Measurements from ENCODE around the gene ARHGEF39. TPM values are rescaled to one million over a fixed set of nuclear protein-coding genes. Genes with fewer than 3 reads are reported as not detected.

Gene ARHGEF39
- total RNA-seq, 1 experiment from 2014 or later = 31.4 TPM

GRCh38 chr9:35688558-35689541 lies 23.9 kb upstream of the ARHGEF39 start:
- Mint-ChIP-seq H3K4me3 (ENCODE audit: unreplicated experiment) (peak overlapping the region; percentile 80), H3K4me1 (ENCODE audit: low read depth, unreplicated experiment) (peaks cover 8% of the 10 kb centered on the region), H3K36me3 (ENCODE audit: insufficient read depth, unreplicated experiment) (peaks cover 14% of the 10 kb centered on the region), H3K27me3 (ENCODE audit: insufficient read depth, unreplicated experiment) (no peaks in the 10 kb centered on the region), H3K27ac (ENCODE audit: unreplicated experiment) (peak overlapping the region; percentile 51), H3K9me3 (ENCODE audit: unreplicated experiment) (no peaks in the 10 kb centered on the region)
- DNase-seq = no peak
- Histone ChIP-seq H3K27me3 (replicated peaks; ENCODE audit: control insufficient read depth, insufficient read depth, low read length) (no peaks in the 10 kb centered on the region), H3K9me3 (no peaks in the 10 kb centered on the region), H3K4me3 (ENCODE audit: low read depth, low read length) (no peak overlapping the region), H3K36me3 (ENCODE audit: control insufficient read depth, insufficient read depth, low read length) (no peaks in the 10 kb centered on the region), H3K4me1 (peaks cover 25% of the 10 kb centered on the region)
- TF ChIP-seq, protein P1, sequence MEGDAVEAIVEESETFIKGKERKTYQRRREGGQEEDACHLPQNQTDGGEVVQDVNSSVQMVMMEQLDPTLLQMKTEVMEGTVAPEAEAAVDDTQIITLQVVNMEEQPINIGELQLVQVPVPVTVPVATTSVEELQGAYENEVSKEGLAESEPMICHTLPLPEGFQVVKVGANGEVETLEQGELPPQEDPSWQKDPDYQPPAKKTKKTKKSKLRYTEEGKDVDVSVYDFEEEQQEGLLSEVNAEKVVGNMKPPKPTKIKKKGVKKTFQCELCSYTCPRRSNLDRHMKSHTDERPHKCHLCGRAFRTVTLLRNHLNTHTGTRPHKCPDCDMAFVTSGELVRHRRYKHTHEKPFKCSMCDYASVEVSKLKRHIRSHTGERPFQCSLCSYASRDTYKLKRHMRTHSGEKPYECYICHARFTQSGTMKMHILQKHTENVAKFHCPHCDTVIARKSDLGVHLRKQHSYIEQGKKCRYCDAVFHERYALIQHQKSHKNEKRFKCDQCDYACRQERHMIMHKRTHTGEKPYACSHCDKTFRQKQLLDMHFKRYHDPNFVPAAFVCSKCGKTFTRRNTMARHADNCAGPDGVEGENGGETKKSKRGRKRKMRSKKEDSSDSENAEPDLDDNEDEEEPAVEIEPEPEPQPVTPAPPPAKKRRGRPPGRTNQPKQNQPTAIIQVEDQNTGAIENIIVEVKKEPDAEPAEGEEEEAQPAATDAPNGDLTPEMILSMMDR (IDR thresholded peaks at IDR 0.05; ENCODE audit: insufficient read depth in 1 of 2, low read depth in 1 of 2, low read length in 1 of 2, severe bottlenecking in 1 of 2, unreplicated experiment in 1 of 2) = no peak
- POLR2A ChIA-PET = no interaction called here
- no TSS peak for BruUV-seq (replicated peaks)
- CTCF ChIA-PET = interaction anchor here (0.7 to 1.0 kb wide), 2 partner anchors 8 to 317 kb away, joined by 4 to 6 read pairs; no protein-coding TSS in a partner anchor
- intact Hi-C loops (cut with micrococcal nuclease; ENCODE audit: unreplicated experiment) = no loop called here

DNA sequence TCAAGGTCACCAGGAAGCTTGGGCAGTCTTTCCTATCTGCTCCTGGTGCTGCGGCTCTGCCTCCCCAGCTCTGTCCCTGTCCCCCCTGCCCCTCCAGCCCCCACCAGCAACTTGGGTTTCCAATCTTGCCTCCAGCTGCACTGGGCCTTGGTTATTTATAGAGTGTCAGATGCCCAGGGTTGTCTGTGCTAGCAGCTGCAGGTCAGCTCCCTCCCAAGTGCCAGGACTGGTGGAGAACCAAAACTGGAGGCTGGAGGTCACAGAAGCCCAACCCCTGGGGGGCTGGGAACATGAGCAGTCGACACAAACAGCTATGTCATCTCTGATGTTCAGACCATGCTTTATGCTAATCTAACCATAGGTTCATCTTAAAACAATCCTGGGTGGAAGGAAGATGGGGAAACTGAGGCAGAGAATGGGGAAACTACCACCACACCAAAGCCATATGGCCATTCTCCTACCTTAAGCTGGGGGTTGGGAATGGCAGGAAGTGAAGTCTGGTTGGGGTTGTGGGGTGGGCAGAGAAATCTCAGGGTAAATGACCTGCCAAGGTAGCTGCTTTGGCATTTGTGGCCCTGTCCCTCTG lies 23.1 kb upstream of the ARHGEF39 start:
- H3K4me3 ChIP-seq (ENCODE audit: low read depth, low read length) = no peak overlapping the region
- intact Hi-C loops (cut with micrococcal nuclease; ENCODE audit: unreplicated experiment) = no loop called here
- no peaks in the 10 kb centered on the region for H3K27me3 ChIP-seq (replicated peaks; ENCODE audit: control insufficient read depth, insufficient read depth, low read length)
- H3K4me1 ChIP-seq = peaks cover 25% of the 10 kb centered on the region
- POLR2A ChIA-PET = interaction anchor here (0.6 kb wide), 1 partner anchor 60 kb away, joined by 3 read pairs; no protein-coding TSS in a partner anchor
- Mint-ChIP-seq H3K4me1 (ENCODE audit: low read depth, unreplicated experiment) (peaks cover 8% of the 10 kb centered on the region), H3K27me3 (ENCODE audit: insufficient read depth, unreplicated experiment) (no peaks in the 10 kb centered on the region), H3K4me3 (ENCODE audit: unreplicated experiment) (no peak overlapping the region), H3K9me3 (ENCODE audit: unreplicated experiment) (no peaks in the 10 kb centered on the region), H3K27ac (ENCODE audit: unreplicated experiment) (no peak overlapping the region), H3K36me3 (ENCODE audit: insufficient read depth, unreplicated experiment) (peaks cover 14% of the 10 kb centered on the region)
- H3K9me3 ChIP-seq = no peaks in the 10 kb centered on the region
- H3K36me3 ChIP-seq (ENCODE audit: control insufficient read depth, insufficient read depth, low read length) = no peaks in the 10 kb centered on the region
- no peak for DNase-seq
- CTCF ChIA-PET = interaction anchor here (1.0 kb wide), 1 partner anchor 8 kb away, joined by 6 read pairs; no protein-coding TSS in a partner anchor
- TF ChIP-seq, protein P1 (IDR thresholded peaks at IDR 0.05; ENCODE audit: insufficient read depth in 1 of 2, low read depth in 1 of 2, low read length in 1 of 2, severe bottlenecking in 1 of 2, unreplicated experiment in 1 of 2) = no peak
- no TSS peak for BruUV-seq (replicated peaks)

DNA sequence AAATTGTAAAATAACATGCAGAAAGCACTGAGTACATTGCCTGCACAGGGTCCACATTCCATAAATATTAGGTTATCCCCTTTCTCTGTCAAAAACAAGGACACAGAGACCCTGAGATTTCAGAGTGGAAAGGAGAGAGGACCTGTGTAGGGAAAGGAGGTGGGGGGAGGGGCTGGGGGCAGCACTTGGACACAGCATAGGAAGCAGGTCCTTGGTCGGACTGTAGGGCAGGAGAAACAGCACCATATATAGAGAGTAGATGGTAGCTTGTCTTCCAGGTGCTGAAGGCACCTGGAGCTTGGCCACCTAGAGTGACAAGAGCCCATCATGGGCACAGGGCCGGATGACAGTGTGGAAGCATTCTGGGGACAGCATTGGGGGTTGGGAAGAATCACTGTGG lies 22.3 kb upstream of the ARHGEF39 start:
- Mint-ChIP-seq H3K9me3 (ENCODE audit: unreplicated experiment) (no peaks in the 10 kb centered on the region), H3K27ac (ENCODE audit: unreplicated experiment) (no peak overlapping the region), H3K4me3 (ENCODE audit: unreplicated experiment) (no peak overlapping the region), H3K36me3 (ENCODE audit: insufficient read depth, unreplicated experiment) (peaks cover 14% of the 10 kb centered on the region), H3K4me1 (ENCODE audit: low read depth, unreplicated experiment) (peaks cover 8% of the 10 kb centered on the region), H3K27me3 (ENCODE audit: insufficient read depth, unreplicated experiment) (no peaks in the 10 kb centered on the region)
- Histone ChIP-seq H3K4me1 (peaks cover 25% of the 10 kb centered on the region), H3K27me3 (replicated peaks; ENCODE audit: control insufficient read depth, insufficient read depth, low read length) (no peaks in the 10 kb centered on the region), H3K36me3 (ENCODE audit: control insufficient read depth, insufficient read depth, low read length) (no peaks in the 10 kb centered on the region), H3K9me3 (no peaks in the 10 kb centered on the region), H3K4me3 (ENCODE audit: low read depth, low read length) (no peak overlapping the region)
- intact Hi-C loops (cut with micrococcal nuclease; ENCODE audit: unreplicated experiment) = no loop called here
- ChIA-PET POLR2A (interaction anchor here (0.6 kb wide), 1 partner anchor 61 kb away, joined by 3 read pairs; no protein-coding TSS in a partner anchor), CTCF (no interaction called here)
- TF ChIP-seq, protein P1 (IDR thresholded peaks at IDR 0.05; ENCODE audit: insufficient read depth in 1 of 2, low read depth in 1 of 2, low read length in 1 of 2, severe bottlenecking in 1 of 2, unreplicated experiment in 1 of 2) = no peak
- no peak for DNase-seq
- BruUV-seq (replicated peaks) = no TSS peak
